Chondrocyte (in vitro differentiated cells): ENCODE results near the gene ULBP2. TPM values are rescaled to one million over a fixed set of nuclear protein-coding genes. Genes with fewer than 3 reads are reported as not detected.

Experiments
- DNase-seq: peaks from one replicate; pipeline ENCODE4 v3.0.0; 2021; ENCODE audit warnings: mixed read lengths, low spot score
- H3K27ac Mint-ChIP-seq: one replicate; pipeline ENCODE4 v1.8.0; 2021; ENCODE audit warnings: mild to moderate bottlenecking, moderate library complexity, mixed read lengths; ENCODE audit not compliant: unreplicated experiment
- H3K27me3 Mint-ChIP-seq: 2 replicates; pipeline ENCODE4 v1.8.0; 2021; ENCODE audit warnings: low read depth, mixed read lengths
- H3K36me3 Mint-ChIP-seq: 2 replicates; pipeline ENCODE4 v1.8.0; 2021; ENCODE audit warnings: low read depth, mixed read lengths
- H3K4me1 Mint-ChIP-seq: 2 replicates; pipeline ENCODE4 v1.8.0; 2021; ENCODE audit warnings: low read depth, mild to moderate bottlenecking, mixed read lengths
- H3K4me3 Mint-ChIP-seq: one replicate; pipeline ENCODE4 v1.8.0; 2021; ENCODE audit warnings: mild to moderate bottlenecking, moderate library complexity, mixed read lengths; ENCODE audit not compliant: unreplicated experiment
- H3K9me3 Mint-ChIP-seq: 2 replicates; pipeline ENCODE4 v1.8.0; 2021; ENCODE audit warnings: low read depth, mixed read lengths
- total RNA-seq: library from RNA; stranded (reverse); gene quantifications from 3 replicates; pipeline ENCODE4 v1.2.1, GENCODE V29; 2021
- TF ChIP-seq, protein P1 (sequence below): fragments of 200-600 bp; sonication (generic); IDR thresholded peaks from 2 replicates; pipeline ENCODE4 v1.5.0; 2021; ENCODE audit warnings: antibody characterized with exemption, mild to moderate bottlenecking, moderate library complexity

Gene ULBP2
- total RNA-seq, 1 donor from 2014 or later = 15.1 TPM

DNA sequence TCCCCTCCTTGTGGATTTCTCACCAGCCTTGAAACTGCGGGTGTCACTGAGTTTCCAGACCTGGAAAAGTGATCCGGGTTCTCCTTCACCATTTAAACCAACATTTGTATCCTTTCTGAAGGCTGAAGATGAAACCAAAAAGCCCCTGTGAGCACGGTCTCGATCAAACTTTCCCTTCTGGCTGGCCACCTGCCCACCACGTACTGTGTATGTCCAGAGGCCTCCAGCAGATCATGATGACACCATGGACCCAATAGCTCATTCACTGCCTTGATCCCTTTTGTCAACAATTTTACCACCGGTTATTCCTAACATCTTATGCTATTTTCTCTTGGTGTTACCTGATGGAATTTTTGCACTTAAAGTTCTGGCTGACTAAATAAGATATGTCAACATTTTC, 37.5 kb downstream of the ULBP2 start:
- peaks cover 59% of the 10 kb centered on the region for H3K27me3 Mint-ChIP-seq
- peaks cover 13% of the 10 kb centered on the region for H3K4me1 Mint-ChIP-seq
- no peaks in the 10 kb centered on the region for H3K9me3 Mint-ChIP-seq
- H3K36me3 Mint-ChIP-seq = peaks cover 2% of the 10 kb centered on the region
- no peak for DNase-seq
- no peak overlapping the region for H3K27ac Mint-ChIP-seq
- TF ChIP-seq, protein P1, sequence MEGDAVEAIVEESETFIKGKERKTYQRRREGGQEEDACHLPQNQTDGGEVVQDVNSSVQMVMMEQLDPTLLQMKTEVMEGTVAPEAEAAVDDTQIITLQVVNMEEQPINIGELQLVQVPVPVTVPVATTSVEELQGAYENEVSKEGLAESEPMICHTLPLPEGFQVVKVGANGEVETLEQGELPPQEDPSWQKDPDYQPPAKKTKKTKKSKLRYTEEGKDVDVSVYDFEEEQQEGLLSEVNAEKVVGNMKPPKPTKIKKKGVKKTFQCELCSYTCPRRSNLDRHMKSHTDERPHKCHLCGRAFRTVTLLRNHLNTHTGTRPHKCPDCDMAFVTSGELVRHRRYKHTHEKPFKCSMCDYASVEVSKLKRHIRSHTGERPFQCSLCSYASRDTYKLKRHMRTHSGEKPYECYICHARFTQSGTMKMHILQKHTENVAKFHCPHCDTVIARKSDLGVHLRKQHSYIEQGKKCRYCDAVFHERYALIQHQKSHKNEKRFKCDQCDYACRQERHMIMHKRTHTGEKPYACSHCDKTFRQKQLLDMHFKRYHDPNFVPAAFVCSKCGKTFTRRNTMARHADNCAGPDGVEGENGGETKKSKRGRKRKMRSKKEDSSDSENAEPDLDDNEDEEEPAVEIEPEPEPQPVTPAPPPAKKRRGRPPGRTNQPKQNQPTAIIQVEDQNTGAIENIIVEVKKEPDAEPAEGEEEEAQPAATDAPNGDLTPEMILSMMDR = no peak
- H3K4me3 Mint-ChIP-seq = no peak overlapping the region

DNA sequence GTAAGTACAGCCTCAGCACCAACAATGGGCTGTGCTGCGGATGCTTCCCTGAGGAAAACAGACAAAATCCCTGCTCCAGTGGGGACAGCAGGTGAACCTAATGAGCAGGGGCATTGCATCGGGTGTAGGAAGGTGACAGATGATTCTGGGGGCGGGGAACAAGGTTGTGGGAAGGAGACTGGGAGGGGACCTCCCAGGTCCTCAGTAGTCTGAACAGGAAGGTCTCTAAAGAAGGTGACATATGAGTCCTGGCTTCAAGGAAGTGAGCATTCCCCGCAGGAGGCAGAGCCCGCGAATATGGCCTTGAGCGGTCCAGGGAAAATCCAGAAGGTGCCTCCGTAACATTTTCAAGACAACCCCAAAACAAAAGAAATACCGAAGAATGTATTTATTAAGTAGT, 41.3 kb downstream of the ULBP2 start:
- Mint-ChIP-seq H3K9me3 (peaks cover 6% of the 10 kb centered on the region), H3K27ac (no peak overlapping the region)

DNA sequence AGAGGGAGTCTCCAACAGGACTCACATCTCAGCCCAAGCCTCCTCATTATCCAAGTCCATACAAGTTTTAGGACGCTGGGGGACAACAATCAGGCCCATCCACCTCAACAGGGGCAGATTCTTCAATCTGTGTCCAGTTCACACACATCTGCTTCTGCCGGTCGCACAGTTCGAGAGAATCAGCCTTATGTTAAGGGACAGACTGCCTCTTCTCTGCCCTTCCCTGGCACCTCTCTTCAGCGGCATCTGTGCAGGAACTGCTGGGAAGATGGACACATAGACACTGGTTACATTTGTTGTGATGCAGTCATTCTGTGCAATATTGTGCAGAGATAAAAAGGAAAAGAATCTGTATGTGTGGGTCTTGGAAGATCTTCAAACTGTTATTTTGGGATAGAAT, 43.0 kb downstream of the ULBP2 start:
- Mint-ChIP-seq H3K36me3 (peaks cover 14% of the 10 kb centered on the region), H3K27me3 (peaks cover 79% of the 10 kb centered on the region), H3K9me3 (peaks cover 11% of the 10 kb centered on the region), H3K4me1 (peaks cover 18% of the 10 kb centered on the region), H3K4me3 (no peak overlapping the region), H3K27ac (no peak overlapping the region)
- no peak for DNase-seq
- TF ChIP-seq, protein P1 = no peak

More for the DNA sequence above, 41.3 kb downstream of the ULBP2 start:
- H3K4me1 Mint-ChIP-seq = peaks cover 16% of the 10 kb centered on the region
- peaks cover 6% of the 10 kb centered on the region for H3K36me3 Mint-ChIP-seq
- DNase-seq = no peak
- H3K27me3 Mint-ChIP-seq = peaks cover 74% of the 10 kb centered on the region
- TF ChIP-seq, protein P1 = no peak
- no peak overlapping the region for H3K4me3 Mint-ChIP-seq

DNA sequence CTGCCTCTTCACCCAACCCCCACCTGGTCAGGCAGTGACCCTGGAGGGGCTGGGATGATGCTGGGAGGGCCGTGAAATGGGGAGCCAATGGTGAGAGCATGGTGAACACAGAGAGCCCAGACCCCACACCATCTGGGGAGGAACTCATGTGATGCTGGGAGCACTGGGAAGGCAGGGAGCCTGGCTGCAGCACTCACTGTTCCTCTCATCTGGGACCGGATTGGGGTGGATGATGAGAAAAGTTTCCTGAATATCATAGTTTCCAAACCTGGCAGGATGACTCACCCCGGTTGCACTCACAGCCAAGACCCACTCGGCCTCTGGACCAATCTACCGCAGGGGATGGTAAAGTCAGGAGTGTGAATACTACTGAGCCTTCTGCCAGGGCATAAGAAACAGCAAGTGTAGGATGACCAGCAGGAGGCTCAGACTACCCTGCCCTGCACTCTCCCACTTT, 43.7 kb downstream of the ULBP2 start:
- TF ChIP-seq, protein P1 = no peak
- H3K9me3 Mint-ChIP-seq = peaks cover 11% of the 10 kb centered on the region
- H3K27ac Mint-ChIP-seq = no peak overlapping the region

DNA sequence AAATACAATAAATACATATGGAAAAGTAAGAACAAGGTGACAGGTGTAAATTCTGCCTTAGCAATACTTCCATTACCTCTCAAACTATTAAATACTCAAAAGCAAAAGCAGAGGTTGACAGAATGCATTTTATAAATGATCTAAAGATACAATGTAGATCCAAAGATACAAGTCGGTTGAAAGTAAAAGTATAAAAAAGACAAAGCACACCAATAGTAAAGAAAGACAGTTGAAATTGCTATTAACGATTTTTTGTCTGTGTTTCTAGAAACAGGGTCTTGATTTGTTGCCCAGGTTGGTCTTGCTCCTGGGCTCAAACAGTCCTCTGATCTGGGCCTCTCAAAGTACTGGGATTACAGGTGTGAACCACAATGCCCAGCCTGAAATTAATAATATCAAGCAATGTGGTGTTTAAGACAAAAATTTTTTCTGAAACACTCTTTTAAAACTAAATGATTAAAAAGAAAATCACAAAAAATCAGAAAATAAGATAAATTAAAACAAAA, 45.8 kb downstream of the ULBP2 start:
- peaks cover 11% of the 10 kb centered on the region for H3K9me3 Mint-ChIP-seq

More for the DNA sequence above, 43.7 kb downstream of the ULBP2 start:
- no peak overlapping the region for H3K4me3 Mint-ChIP-seq
- peaks cover 82% of the 10 kb centered on the region for H3K27me3 Mint-ChIP-seq
- DNase-seq = no peak
- H3K4me1 Mint-ChIP-seq = peaks cover 25% of the 10 kb centered on the region
- peaks cover 17% of the 10 kb centered on the region for H3K36me3 Mint-ChIP-seq

More for the DNA sequence above, 45.8 kb downstream of the ULBP2 start:
- no peak for DNase-seq
- TF ChIP-seq, protein P1 = no peak
- Mint-ChIP-seq H3K4me3 (no peak overlapping the region), H3K27ac (no peak overlapping the region), H3K27me3 (peaks cover 87% of the 10 kb centered on the region), H3K4me1 (peaks cover 20% of the 10 kb centered on the region), H3K36me3 (peaks cover 17% of the 10 kb centered on the region)
